HCEC 1CT (cell line): ENCODE data around the gene KCNMA1.

ENCODE experiments used
- DNase-seq: peaks from one replicate; pipeline ENCODE4 v3.0.0-alpha.2; 2017

KCNMA1 gene

GRCh38 chr10:76990561-76990960 lies 647.0 kb downstream of the KCNMA1 start:
- DNase-seq: no peak

- peak; percentile 62 for DNase-seq
Measured at GRCh38 chr10:76984559-76985443, 652.8 kb downstream of the KCNMA1 start.

- no peak for DNase-seq
Measured at GRCh38 chr10:76983624-76984023, 654.0 kb downstream of the KCNMA1 start.

DNA sequence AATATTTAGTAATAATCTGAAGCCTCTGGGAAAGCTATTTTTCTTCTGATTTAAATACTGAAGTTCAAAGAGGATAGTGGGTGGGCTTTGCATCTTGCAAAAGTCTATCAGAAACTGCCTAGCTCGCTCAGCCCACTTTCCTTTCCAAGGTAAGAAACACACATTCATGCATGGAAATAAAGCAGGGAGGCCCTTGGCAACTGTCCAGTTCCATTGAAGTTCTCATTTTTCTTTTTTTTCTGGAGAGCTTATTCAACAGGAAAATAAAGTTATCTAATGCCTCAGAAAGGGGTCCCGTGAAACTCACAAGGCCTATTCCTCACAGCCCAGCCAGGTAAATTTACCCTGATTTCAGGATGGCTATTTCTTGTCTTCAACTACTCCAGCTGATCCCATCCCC lies 654.9 kb downstream of the KCNMA1 start:
- DNase-seq: no peak

DNA sequence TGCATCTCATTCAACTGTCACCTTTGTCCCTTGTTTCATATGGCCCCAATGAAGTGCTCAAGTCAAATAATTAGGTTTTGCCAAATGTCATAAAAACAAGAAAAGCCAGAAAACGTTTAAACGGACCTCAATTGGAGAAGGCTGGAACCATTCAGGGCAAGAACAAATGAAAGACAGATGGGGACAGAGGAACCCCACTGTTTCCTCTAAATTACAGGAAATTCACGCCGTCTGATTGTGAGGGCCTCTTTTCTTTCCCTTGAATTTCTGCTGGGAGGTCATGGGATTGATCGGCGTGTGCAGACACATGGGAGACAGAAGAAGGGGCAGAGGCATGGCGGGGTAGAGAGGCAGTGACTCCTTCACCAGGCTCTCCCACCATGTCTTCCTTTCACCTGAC lies 656.4 kb downstream of the KCNMA1 start:
- no peak for DNase-seq

- DNase-seq: no peak
Measured at GRCh38 chr10:76977901-76978300, 659.7 kb downstream of the KCNMA1 start.

DNA sequence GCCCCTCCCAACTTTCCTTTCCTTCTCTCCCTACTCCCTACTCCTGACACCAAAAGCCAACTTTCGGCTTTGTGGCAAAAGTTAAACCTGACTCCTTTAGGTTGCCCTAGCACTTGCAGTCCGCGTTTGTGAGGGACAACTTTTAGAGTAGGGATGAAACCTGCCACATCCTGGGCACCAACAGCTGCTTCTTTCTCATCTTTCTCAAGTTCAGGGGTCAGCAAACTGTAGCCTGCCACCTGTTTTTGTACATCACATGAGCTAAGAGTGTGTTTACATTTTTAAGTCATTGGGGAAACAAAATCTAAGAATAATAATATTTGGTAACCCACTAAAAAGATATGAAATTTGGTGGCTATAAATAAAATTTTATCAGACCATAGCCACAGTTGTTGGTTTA lies 660.6 kb downstream of the KCNMA1 start:
- no peak for DNase-seq

DNA sequence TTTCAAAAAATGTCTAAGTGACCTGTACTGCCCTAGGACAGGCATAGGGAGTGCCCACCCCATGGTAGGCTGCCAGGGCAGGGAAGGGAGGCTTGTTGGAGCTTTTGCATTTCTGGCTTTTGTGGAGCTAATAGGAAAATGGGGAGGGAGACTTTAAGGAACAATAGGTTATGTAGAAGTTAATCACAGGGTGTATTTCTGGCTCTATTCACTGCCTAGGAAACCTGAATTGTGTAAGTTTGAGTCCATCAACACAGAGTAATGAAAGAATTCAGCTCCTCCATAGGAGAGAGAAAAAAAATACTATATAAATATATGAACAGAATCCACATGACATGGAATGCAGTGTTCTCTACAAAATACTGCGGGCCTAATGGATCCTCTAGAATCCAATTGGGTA lies 661.5 kb downstream of the KCNMA1 start:
- no peak for DNase-seq

GRCh38 chr10:76975126-76975525 lies 662.5 kb downstream of the KCNMA1 start:
- DNase-seq: no peak

GRCh38 chr10:76974017-76974691 lies 663.5 kb downstream of the KCNMA1 start:
- peak; percentile 78 for DNase-seq

- no peak for DNase-seq
Measured at GRCh38 chr10:76973091-76974016, 664.3 kb downstream of the KCNMA1 start.

- DNase-seq: no peak
Measured at GRCh38 chr10:76972541-76972940, 665.1 kb downstream of the KCNMA1 start.

GRCh38 chr10:76971547-76972170 lies 665.9 kb downstream of the KCNMA1 start:
- DNase-seq: no peak

DNA sequence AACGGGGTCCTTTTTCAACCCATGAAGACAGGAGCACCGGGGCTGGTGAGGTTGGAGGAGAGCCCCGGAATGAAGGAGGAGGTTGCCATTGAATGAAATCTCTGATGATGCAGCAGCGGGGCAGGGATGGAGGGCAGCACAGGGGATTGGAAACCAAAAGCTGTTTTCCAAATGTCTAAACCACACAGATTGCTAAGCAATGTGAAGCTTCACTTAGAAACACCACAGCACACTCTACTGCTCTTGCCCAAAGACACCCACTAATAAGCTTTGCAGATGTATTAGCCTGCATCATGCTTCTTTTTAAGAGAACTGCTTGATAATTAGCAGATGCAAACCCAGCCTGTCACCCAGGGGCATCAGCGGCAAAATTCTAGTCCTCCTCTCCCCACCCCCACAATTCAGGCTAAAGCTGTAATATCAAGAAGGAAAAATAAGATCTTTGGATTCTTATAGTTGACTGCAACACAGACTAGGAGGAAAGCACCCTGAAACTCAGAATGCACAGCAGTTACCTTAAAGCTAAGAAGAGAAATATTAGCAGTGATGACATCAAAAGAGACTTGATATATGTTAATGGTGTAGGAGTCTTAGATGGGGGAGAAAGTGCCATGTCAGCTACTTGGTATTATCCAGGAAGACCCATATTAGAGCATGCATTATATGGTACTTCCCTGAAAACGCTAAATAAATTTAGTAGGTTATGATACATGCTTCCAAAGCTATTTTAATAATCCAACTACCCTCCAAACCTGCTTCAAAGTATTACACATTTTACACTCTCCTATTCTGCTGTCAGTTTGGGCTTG lies 666.7 kb downstream of the KCNMA1 start:
- no peak for DNase-seq

GRCh38 chr10:76969366-76969948 lies 668.2 kb downstream of the KCNMA1 start:
- no peak for DNase-seq

DNA sequence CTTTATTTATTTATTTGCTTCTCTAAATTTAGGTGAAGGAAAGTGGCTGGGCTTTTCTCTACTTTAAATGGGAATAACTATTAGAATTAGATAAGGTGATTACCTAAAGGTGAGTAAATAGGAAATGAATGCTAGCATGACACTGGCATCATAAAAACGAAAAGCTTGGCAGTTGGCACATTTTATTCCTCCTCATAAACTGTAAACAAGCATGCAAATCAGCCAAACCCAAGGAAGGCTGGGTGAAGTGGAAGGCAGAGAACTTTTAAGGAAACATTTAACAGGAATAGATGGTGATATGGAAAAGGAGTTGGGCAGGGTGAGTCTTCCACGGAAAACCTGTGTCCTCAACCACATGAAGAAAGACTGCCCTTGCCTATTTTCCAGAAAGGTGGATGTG lies 669.1 kb downstream of the KCNMA1 start:
- no peak for DNase-seq

GRCh38 chr10:76962851-76963250 lies 674.8 kb downstream of the KCNMA1 start:
- DNase-seq: no peak

DNA sequence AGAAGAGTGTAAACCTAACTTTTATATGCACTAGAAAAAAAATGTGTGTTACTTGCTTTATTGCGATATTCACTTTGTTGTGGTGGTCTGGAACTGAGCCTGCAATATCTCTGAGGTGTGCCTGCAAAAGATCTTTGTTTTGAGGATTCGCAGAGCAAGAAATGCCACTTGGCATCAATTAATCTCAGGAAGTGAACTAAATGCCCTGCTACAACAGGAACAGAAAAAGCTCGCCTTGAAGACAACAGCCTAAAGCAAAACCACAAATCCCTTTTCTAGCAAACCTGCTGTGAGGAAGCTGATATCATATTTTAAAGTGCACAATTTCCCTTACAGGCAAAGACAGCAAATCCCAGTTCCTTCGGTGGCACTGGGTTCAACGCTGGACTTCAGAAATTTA lies 675.8 kb downstream of the KCNMA1 start:
- DNase-seq: no peak

DNA sequence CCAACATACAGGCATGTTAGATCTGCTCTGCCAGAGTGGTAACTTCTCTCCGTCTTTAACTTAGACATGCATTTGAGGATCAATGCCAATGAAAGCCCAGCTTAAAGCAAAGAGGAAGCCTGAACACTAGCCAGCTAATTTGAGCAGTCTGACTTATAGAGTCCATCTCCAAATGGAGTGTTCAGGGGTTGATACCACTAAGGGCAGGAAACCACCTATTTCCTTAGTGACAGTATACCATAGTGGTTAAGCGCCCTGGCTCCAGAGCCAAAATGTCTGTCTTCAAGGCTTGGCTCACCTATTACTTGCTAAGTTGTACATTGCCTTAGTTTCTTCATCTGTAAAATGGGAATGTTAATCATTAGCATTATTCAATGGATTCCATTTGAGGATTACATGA lies 678.5 kb downstream of the KCNMA1 start:
- DNase-seq: no peak

DNA sequence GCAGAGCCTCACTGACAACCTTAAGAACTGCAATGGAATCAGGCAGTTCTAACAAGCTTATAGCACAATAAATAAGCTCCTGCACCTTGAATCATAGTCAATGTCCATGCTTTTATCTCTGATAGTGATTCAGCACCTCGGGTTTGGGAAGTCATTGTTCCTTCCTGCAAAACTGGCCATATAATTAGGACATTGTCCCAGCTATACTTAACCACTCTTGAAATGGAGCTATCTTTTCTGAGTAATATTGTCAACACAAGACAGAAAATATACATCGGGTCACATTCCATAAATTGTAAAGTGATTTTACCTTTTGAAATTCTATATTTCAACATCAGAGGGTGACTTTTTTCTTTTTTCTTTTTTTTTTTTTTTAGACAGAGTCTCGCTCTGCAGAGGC lies 682.8 kb downstream of the KCNMA1 start:
- DNase-seq: no peak

GRCh38 chr10:76950354-76950753 lies 687.3 kb downstream of the KCNMA1 start:
- no peak for DNase-seq

DNA sequence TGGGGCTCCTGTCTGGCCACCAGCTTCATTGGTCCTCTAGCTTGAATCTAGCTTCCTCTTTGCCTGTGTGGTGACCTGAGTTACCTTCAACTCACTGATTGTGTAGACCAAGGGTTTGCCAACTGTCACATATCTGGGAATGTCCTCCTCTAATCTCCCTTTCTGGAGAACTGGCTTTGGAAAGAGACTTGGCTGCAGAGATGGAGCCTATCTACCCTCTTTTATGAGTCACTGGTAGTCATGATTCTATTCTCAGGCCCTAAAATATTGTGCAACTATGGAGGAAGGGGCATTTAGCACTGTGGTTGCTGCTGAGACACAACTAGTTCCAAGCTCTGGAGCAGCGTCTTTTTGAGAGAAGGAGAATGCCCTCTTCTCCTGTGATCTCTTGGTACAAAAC lies 691.3 kb downstream of the KCNMA1 start:
- DNase-seq: peak; percentile 20
